HUDEP-2 (cell line): ENCODE measurements around the gene PGRMC2.
A peak's percentile ranks its signal among the peaks of the same experiment; 100 is the strongest.

ENCODE experiments used
- DNase-seq, 76 experiments: peaks; one replicate each; lab custom pipeline; 2025; ENCODE audit not compliant: unreplicated experiment in 76 of 76; lab: John Stamatoyannopoulos, UW

Gene PGRMC2

GRCh38 chr4:128227991-128228571 is 59.5 kb downstream of the PGRMC2 start:
- no peak for DNase-seq

GRCh38 chr4:128225148-128225547 is 62.5 kb downstream of the PGRMC2 start:
- no peak for DNase-seq

GRCh38 chr4:128221586-128221985 is 66.0 kb downstream of the PGRMC2 start:
- DNase-seq, result no peak

GRCh38 chr4:128220286-128221235 is 67.1 kb downstream of the PGRMC2 start:
- DNase-seq, result peak in 17 of 76 experiments; percentile 0 to 56 (median 9)
